Naive thymus-derived CD4-positive, alpha-beta T cell (primary cell): ENCODE results near the gene CNNM2. TPM values are rescaled to one million over a fixed set of nuclear protein-coding genes. Genes with fewer than 3 reads are reported as not detected.

Experiments
- ATAC-seq: fragments of 150-1000 bp; cut with Tn5 transposase; 2 replicates; pipeline ENCODE4 v1.10.0; 2021; ENCODE audit warnings: mild to moderate bottlenecking, moderate library complexity
- CTCF ChIA-PET: fragments of 350-600 bp; sonication (Branson Sonifier 250); formaldehyde crosslinking; loops from one replicate; lab custom pipeline; 2021; ENCODE audit warnings: antibody characterized with exemption; lab: Charles Lee
- POLR2A ChIA-PET: fragments of 350-600 bp; sonication (Branson Sonifier 250); formaldehyde crosslinking; loops from one replicate; lab custom pipeline; 2021; ENCODE audit warnings: antibody characterized with exemption, inconsistent platforms; lab: Charles Lee
- DNase-seq, 9 donors: peaks; one replicate each; pipeline versions ENCODE4 v3.0.0 to v3.0.0-alpha.2; 2020 to 2022; ENCODE audit warnings: mixed read lengths in 1 of 9
- H3K27ac ChIP-seq: one replicate; pipeline ENCODE4 v1.7.0; 2013; ENCODE audit warnings: mild to moderate bottlenecking, low read depth, low read length, moderate library complexity
- H3K27me3 ChIP-seq, 2 donors: one replicate each; pipeline ENCODE4 v1.7.0; 2013; ENCODE audit warnings: low read length in 2 of 2, mild to moderate bottlenecking in 2 of 2, moderate library complexity in 2 of 2; ENCODE audit not compliant: control insufficient read depth in 2 of 2, insufficient read depth in 2 of 2
- H3K36me3 ChIP-seq, 3 experiments: 1 replicate in 2 of 3; 2 replicates in 1 of 3; pipeline ENCODE4 v1.7.0; 2013; ENCODE audit warnings: low read length in 3 of 3, mild to moderate bottlenecking in 3 of 3, moderate library complexity in 1 of 3; ENCODE audit not compliant: insufficient read depth in 3 of 3, control insufficient read depth in 2 of 3
- H3K4me1 ChIP-seq, 2 donors: one replicate each; pipeline ENCODE4 v1.7.0; 2013; ENCODE audit warnings: low read length in 2 of 2, mild to moderate bottlenecking in 2 of 2, moderate library complexity in 1 of 2; ENCODE audit not compliant: control insufficient read depth in 2 of 2, insufficient read depth in 2 of 2
- H3K4me3 ChIP-seq: 2 replicates; pipeline ENCODE4 v1.7.0; 2013; ENCODE audit warnings: mild to moderate bottlenecking, low read length
- H3K9me3 ChIP-seq, 3 experiments: 1 replicate in 2 of 3; 2 replicates in 1 of 3; pipeline ENCODE4 v1.7.0; 2013; ENCODE audit warnings: low read length in 3 of 3; ENCODE audit not compliant: control insufficient read depth in 2 of 3
- H3K27ac Mint-ChIP-seq, 9 donors: one replicate each; pipeline ENCODE4 v1.8.0; 2020 to 2022; ENCODE audit warnings: mixed read lengths in 9 of 9, mild to moderate bottlenecking in 8 of 9, moderate library complexity in 5 of 9, inconsistent platforms in 2 of 9
- H3K27me3 Mint-ChIP-seq, 5 donors: one replicate each; pipeline ENCODE4 v1.8.0; 2021 to 2022; ENCODE audit warnings: mixed read lengths in 5 of 5, mild to moderate bottlenecking in 1 of 5
- H3K36me3 Mint-ChIP-seq, 5 donors: one replicate each; pipeline ENCODE4 v1.8.0; 2020 to 2022; ENCODE audit warnings: mixed read lengths in 5 of 5, mild to moderate bottlenecking in 3 of 5, inconsistent platforms in 1 of 5
- H3K4me1 Mint-ChIP-seq, 7 donors: one replicate each; pipeline ENCODE4 v1.8.0; 2020 to 2022; ENCODE audit warnings: mixed read lengths in 7 of 7, mild to moderate bottlenecking in 3 of 7, inconsistent platforms in 1 of 7
- H3K4me3 Mint-ChIP-seq, 10 donors: one replicate each; pipeline ENCODE4 v1.8.0; 2020 to 2022; ENCODE audit warnings: mild to moderate bottlenecking in 10 of 10, mixed read lengths in 10 of 10, moderate library complexity in 6 of 10, inconsistent platforms in 2 of 10
- H3K9me3 Mint-ChIP-seq, 11 donors: one replicate each; pipeline ENCODE4 v1.8.0; 2020 to 2022; ENCODE audit warnings: mixed read lengths in 11 of 11, mild to moderate bottlenecking in 4 of 11, inconsistent platforms in 1 of 11, moderate library complexity in 1 of 11
- intact Hi-C, 2 donors: fragments of 100-400 bp; cut with micrococcal nuclease; formaldehyde crosslinking; loops; one replicate each; pipeline ENCODE4 v1.15.1; 2023
- polyA plus RNA-seq, 2 donors: library from polyadenylated mRNA; unstranded; fragments of 300-500 nt; fragmentation: Illumina TruSeq; gene quantifications; one replicate each; pipeline ENCODE4 v1.2.3, GENCODE V29; 2021
- total RNA-seq, 6 experiments: library from RNA in 5 of 6; stranded (reverse) in 5 of 6; gene quantifications; 1 replicate in 5 of 6; 2 replicates in 1 of 6; pipeline ENCODE4 v1.2.3 and lab custom pipeline; 2021 to 2026

Gene CNNM2
- total and polyA plus RNA-seq, 7 experiments from 2014 or later: 4.3 to 17.5 (median 9.7) TPM

- CTCF ChIA-PET: no interaction called here
- ATAC-seq (no peak), DNase-seq (no peak)
- no peaks in the 10 kb centered on the region for H3K27me3 Mint-ChIP-seq
- Histone ChIP-seq H3K4me1 (no peaks in the 10 kb centered on the region), H3K36me3 (peaks cover 0 to 24% (median 6%) of the 10 kb centered on the region in 3 experiments), H3K27me3 (no peaks in the 10 kb centered on the region), H3K27ac (no peak overlapping the region), H3K4me3 (no peak overlapping the region), H3K9me3 (no peaks in the 10 kb centered on the region)
- H3K9me3 Mint-ChIP-seq: no peaks in the 10 kb centered on the region
- no peak overlapping the region for H3K4me3 Mint-ChIP-seq
- intact Hi-C loops: no loop called here
- H3K4me1 Mint-ChIP-seq: peaks cover 0 to 6% (median 3%) of the 10 kb centered on the region in 7 donors
- H3K36me3 Mint-ChIP-seq: peaks cover 0 to 23% (median 3%) of the 10 kb centered on the region in 5 donors
- peak overlapping the region in 1 of 9 donors; percentile 32 for H3K27ac Mint-ChIP-seq
- POLR2A ChIA-PET: no interaction called here
These were observed 187.4 kb downstream of the CNNM2 start for GRCh38 chr10:103105462-103105861.

- Histone ChIP-seq H3K27me3 (no peaks in the 10 kb centered on the region), H3K36me3 (peaks cover 0 to 18% (median 0%) of the 10 kb centered on the region in 3 experiments), H3K27ac (no peak overlapping the region), H3K4me3 (no peak overlapping the region), H3K4me1 (no peaks in the 10 kb centered on the region), H3K9me3 (no peaks in the 10 kb centered on the region)
- H3K9me3 Mint-ChIP-seq: no peaks in the 10 kb centered on the region
- no peak overlapping the region for H3K4me3 Mint-ChIP-seq
- POLR2A ChIA-PET: no interaction called here
- CTCF ChIA-PET: no interaction called here
- DNase-seq: no peak
- peaks cover 0 to 20% (median 3%) of the 10 kb centered on the region in 5 donors for H3K36me3 Mint-ChIP-seq
- intact Hi-C loops: no loop called here
- H3K4me1 Mint-ChIP-seq: peaks cover 0 to 8% (median 4%) of the 10 kb centered on the region in 7 donors
- ATAC-seq: no peak
- H3K27ac Mint-ChIP-seq: peak overlapping the region in 1 of 9 donors; percentile 10
- no peaks in the 10 kb centered on the region for H3K27me3 Mint-ChIP-seq
These were observed 188.4 kb downstream of the CNNM2 start for GRCh38 chr10:103106539-103106938.

DNA sequence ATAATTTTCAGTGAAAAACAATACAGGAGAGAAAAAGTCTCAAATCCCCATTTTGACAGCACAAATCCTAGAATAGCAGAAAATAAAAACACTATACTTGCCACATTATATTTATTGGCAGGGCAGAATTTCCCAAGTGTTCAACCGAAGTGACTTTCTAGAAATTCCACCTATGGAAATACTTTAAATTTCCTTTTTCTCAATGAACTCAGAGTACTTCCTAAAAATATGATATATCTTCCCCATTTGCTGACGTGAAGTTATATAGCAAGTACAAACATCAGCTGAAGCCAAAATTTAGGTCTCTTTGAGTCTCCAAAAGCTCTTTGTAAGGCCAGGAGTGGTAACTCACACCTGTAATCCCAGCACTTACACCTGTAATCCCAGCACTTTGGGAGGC, 191.7 kb downstream of the CNNM2 start:
- POLR2A ChIA-PET: no interaction called here
- DNase-seq: no peak

GRCh38 chr10:103110407-103110806, 192.3 kb downstream of the CNNM2 start:
- peaks cover 3 to 16% (median 6%) of the 10 kb centered on the region in 5 donors for H3K36me3 Mint-ChIP-seq
- Histone ChIP-seq H3K4me1 (no peaks in the 10 kb centered on the region), H3K9me3 (no peaks in the 10 kb centered on the region), H3K4me3 (no peak overlapping the region), H3K36me3 (no peaks in the 10 kb centered on the region), H3K27ac (no peak overlapping the region), H3K27me3 (no peaks in the 10 kb centered on the region)
- H3K27me3 Mint-ChIP-seq: no peaks in the 10 kb centered on the region
- H3K9me3 Mint-ChIP-seq: no peaks in the 10 kb centered on the region
- H3K4me3 Mint-ChIP-seq: no peak overlapping the region
- ChIA-PET CTCF (no interaction called here), POLR2A (no interaction called here)
- peak overlapping the region in 1 of 9 donors; percentile 48 for H3K27ac Mint-ChIP-seq
- H3K4me1 Mint-ChIP-seq: peaks cover 0 to 12% (median 8%) of the 10 kb centered on the region in 7 donors
- DNase-seq (no peak), ATAC-seq (no peak)
- intact Hi-C loops: no loop called here

More for the DNA sequence above, 191.7 kb downstream of the CNNM2 start:
- Histone ChIP-seq H3K4me3 (no peak overlapping the region), H3K27me3 (no peaks in the 10 kb centered on the region), H3K9me3 (no peaks in the 10 kb centered on the region), H3K4me1 (no peaks in the 10 kb centered on the region), H3K27ac (no peak overlapping the region), H3K36me3 (no peaks in the 10 kb centered on the region)
- Mint-ChIP-seq H3K27me3 (no peaks in the 10 kb centered on the region), H3K36me3 (peaks cover 3 to 15% (median 6%) of the 10 kb centered on the region in 5 donors), H3K27ac (peak overlapping the region in 1 of 9 donors; percentile 34), H3K9me3 (no peaks in the 10 kb centered on the region), H3K4me1 (peaks cover 0 to 12% (median 6%) of the 10 kb centered on the region in 7 donors), H3K4me3 (no peak overlapping the region)
- no peak for ATAC-seq
- intact Hi-C loops: no loop called here
- CTCF ChIA-PET: no interaction called here

- intact Hi-C loops: no loop called here
- no peaks in the 10 kb centered on the region for H3K27me3 ChIP-seq
- Mint-ChIP-seq H3K9me3 (no peaks in the 10 kb centered on the region), H3K36me3 (peaks cover 3 to 12% (median 6%) of the 10 kb centered on the region in 5 donors), H3K4me3 (no peak overlapping the region), H3K4me1 (peaks cover 0 to 12% (median 8%) of the 10 kb centered on the region in 7 donors), H3K27ac (peak overlapping the region in 3 of 9 donors; percentile 10 to 61 (median 60)), H3K27me3 (no peaks in the 10 kb centered on the region)
- DNase-seq (no peak), ATAC-seq (no peak)
- no peak overlapping the region for H3K4me3 ChIP-seq
- no peaks in the 10 kb centered on the region for H3K9me3 ChIP-seq
- ChIA-PET CTCF (no interaction called here), POLR2A (no interaction called here)
- no peaks in the 10 kb centered on the region for H3K4me1 ChIP-seq
- no peak overlapping the region for H3K27ac ChIP-seq
- no peaks in the 10 kb centered on the region for H3K36me3 ChIP-seq
These were observed 193.2 kb downstream of the CNNM2 start for GRCh38 chr10:103111031-103111917.

GRCh38 chr10:103111918-103112877, 194.1 kb downstream of the CNNM2 start:
- H3K9me3 Mint-ChIP-seq: no peaks in the 10 kb centered on the region
- Histone ChIP-seq H3K27ac (no peak overlapping the region), H3K36me3 (no peaks in the 10 kb centered on the region), H3K27me3 (no peaks in the 10 kb centered on the region), H3K4me3 (no peak overlapping the region), H3K9me3 (no peaks in the 10 kb centered on the region), H3K4me1 (no peaks in the 10 kb centered on the region)
- H3K36me3 Mint-ChIP-seq: peaks cover 3 to 11% (median 6%) of the 10 kb centered on the region in 5 donors
- intact Hi-C loops: no loop called here
- H3K27me3 Mint-ChIP-seq: no peaks in the 10 kb centered on the region
- peaks cover 0 to 14% (median 11%) of the 10 kb centered on the region in 7 donors for H3K4me1 Mint-ChIP-seq
- no peak for ATAC-seq
- H3K4me3 Mint-ChIP-seq: no peak overlapping the region
- POLR2A ChIA-PET: no interaction called here
- CTCF ChIA-PET: no interaction called here
- peak overlapping the region in 1 of 9 donors; percentile 6 for H3K27ac Mint-ChIP-seq
- DNase-seq: no peak
